Natural killer cell (primary cell): ENCODE measurements around the gene SLC25A53. TPM values are rescaled to one million over a fixed set of nuclear protein-coding genes. Genes with fewer than 3 reads are reported as not detected.
A peak's percentile ranks its signal among the peaks of the same experiment; 100 is the strongest.
"Not testable (repeated sequence)": the region's sequence is repeated elsewhere in the genome, so short reads cannot be mapped to it uniquely, and the experiment has no call there.

ENCODE experiments used
- ATAC-seq, 3 donors: fragments of 150-1000 bp in 2 of 3; fragments of 200-7000 bp in 1 of 3; cut with Tn5 transposase; 1 replicate in 1 of 3; 2 replicates in 2 of 3; pipeline ENCODE4 v1.10.0; 2021; ENCODE audit warnings: mild to moderate bottlenecking in 2 of 3, moderate library complexity in 2 of 3
- DNase-seq, 2 donors: peaks; one replicate each; pipeline versions ENCODE4 v3.0.0 to v3.0.0-alpha.2; 2013 to 2021; ENCODE audit warnings: mixed read lengths in 1 of 2
- H3K27ac ChIP-seq: one replicate; pipeline ENCODE4 v1.5.1; 2013; ENCODE audit warnings: mild to moderate bottlenecking, low read length
- H3K27me3 ChIP-seq: one replicate; pipeline ENCODE4 v1.6.1; 2013; ENCODE audit warnings: low read length; ENCODE audit not compliant: control insufficient read depth, insufficient read depth
- H3K36me3 ChIP-seq: one replicate; pipeline ENCODE4 v1.6.1; 2013; ENCODE audit warnings: low read length; ENCODE audit not compliant: control insufficient read depth, insufficient read depth
- H3K4me1 ChIP-seq: one replicate; pipeline ENCODE4 v1.6.1; 2013; ENCODE audit warnings: low read length; ENCODE audit not compliant: control insufficient read depth, insufficient read depth
- H3K4me3 ChIP-seq: one replicate; pipeline ENCODE4 v1.5.1; 2013; ENCODE audit warnings: low read length
- H3K9me3 ChIP-seq: one replicate; pipeline ENCODE4 v1.6.1; 2013; ENCODE audit warnings: low read length; ENCODE audit not compliant: control insufficient read depth, insufficient read depth
- H3K27ac Mint-ChIP-seq, 2 donors: one replicate each; pipeline ENCODE4 v1.8.0; 2022; ENCODE audit warnings: mild to moderate bottlenecking in 2 of 2, mixed read lengths in 2 of 2, moderate library complexity in 1 of 2
- H3K27me3 Mint-ChIP-seq, 2 donors: one replicate each; pipeline ENCODE4 v1.8.0; 2022; ENCODE audit warnings: low read depth in 2 of 2, mixed read lengths in 2 of 2
- H3K36me3 Mint-ChIP-seq: one replicate; pipeline ENCODE4 v1.8.0; 2022; ENCODE audit warnings: mixed read lengths
- H3K4me1 Mint-ChIP-seq, 2 donors: one replicate each; pipeline ENCODE4 v1.8.0; 2022; ENCODE audit warnings: mixed read lengths in 2 of 2
- H3K4me3 Mint-ChIP-seq: one replicate; pipeline ENCODE4 v1.8.0; 2022; ENCODE audit warnings: mild to moderate bottlenecking, moderate library complexity, mixed read lengths
- H3K9me3 Mint-ChIP-seq, 2 donors: one replicate each; pipeline ENCODE4 v1.8.0; 2022; ENCODE audit warnings: mixed read lengths in 2 of 2
- WGBS: methylation state at CpG from one replicate; pipeline ENCODE4 v1.1.7; 2013; ENCODE audit warnings: missing lambda C conversion rate; ENCODE audit not compliant: insufficient coverage; 5-methylcytosine and 5-hydroxymethylcytosine counted together
- intact Hi-C: fragments of 100-400 bp; cut with micrococcal nuclease; formaldehyde crosslinking; loops from one replicate; pipeline ENCODE4 v1.14.2; 2022
- total RNA-seq, 4 donors: library from RNA; stranded (reverse); fragments of 120-200 nt in 1 of 4; gene quantifications; one replicate each; pipeline versions ENCODE4 v1.2.3 to v1.2.4, GENCODE V29; 2013 to 2022
- TF ChIP-seq, protein P1 (sequence below): fragments of 200-600 bp; IDR thresholded peaks from one replicate; pipeline ENCODE4 v1.8.0; 2022; ENCODE audit warnings: antibody characterized with exemption

SLC25A53 gene
- total RNA-seq, 3 donors from 2014 or later (not counting 1 experiment from before 2014, with no cell fraction given), result 10.1 to 20.6 (median 12.8) TPM

DNA sequence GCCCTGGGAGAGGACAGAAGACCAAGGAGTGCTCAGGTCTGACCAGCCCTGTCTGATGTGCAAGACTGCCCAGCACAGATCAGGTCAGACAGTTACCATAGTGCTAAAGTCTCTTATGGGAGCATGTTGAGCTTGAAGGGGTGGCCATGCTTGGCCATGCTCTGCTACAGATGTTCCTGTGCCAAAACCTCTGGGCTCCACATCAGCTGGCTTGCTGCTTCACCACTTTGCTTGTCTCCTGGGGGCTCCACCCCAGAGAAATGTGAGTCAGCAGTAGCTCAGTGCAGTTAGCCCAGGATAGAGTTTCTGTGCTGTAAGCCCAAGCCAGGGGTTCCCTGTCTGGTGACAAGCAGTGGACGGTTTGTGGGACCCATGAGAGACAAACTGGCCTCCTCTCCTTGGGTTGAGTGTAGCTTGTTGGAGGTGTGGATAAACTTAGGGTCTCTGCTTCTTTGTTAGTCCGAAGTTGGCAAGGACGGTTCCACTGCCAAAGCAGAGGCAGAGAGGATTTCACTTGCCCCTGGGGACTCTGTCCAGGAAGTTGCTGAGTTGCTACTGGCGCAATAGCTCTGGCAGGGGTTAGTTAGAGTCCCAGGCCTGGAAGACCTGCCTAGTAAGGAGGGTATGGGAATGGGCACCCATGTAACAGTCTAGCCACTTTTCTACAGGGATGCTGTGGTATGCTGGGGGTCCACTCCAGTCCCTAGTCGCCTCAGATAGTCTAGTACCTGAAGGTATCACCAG, 72.1 kb downstream of the SLC25A53 start:
- no peak overlapping the region for H3K27ac ChIP-seq
- no peaks in the 10 kb centered on the region for H3K36me3 Mint-ChIP-seq
- no peaks in the 10 kb centered on the region for H3K36me3 ChIP-seq
- no peaks in the 10 kb centered on the region for H3K4me1 ChIP-seq
- H3K9me3 Mint-ChIP-seq, result no peaks in the 10 kb centered on the region
- TF ChIP-seq, protein P1, sequence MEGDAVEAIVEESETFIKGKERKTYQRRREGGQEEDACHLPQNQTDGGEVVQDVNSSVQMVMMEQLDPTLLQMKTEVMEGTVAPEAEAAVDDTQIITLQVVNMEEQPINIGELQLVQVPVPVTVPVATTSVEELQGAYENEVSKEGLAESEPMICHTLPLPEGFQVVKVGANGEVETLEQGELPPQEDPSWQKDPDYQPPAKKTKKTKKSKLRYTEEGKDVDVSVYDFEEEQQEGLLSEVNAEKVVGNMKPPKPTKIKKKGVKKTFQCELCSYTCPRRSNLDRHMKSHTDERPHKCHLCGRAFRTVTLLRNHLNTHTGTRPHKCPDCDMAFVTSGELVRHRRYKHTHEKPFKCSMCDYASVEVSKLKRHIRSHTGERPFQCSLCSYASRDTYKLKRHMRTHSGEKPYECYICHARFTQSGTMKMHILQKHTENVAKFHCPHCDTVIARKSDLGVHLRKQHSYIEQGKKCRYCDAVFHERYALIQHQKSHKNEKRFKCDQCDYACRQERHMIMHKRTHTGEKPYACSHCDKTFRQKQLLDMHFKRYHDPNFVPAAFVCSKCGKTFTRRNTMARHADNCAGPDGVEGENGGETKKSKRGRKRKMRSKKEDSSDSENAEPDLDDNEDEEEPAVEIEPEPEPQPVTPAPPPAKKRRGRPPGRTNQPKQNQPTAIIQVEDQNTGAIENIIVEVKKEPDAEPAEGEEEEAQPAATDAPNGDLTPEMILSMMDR, result no peak
- no peak for DNase-seq
- peaks cover 2% of the 10 kb centered on the region for H3K27me3 ChIP-seq
- H3K27ac Mint-ChIP-seq, result no peak overlapping the region
- intact Hi-C loops, result no loop called here
- WGBS, result 75% methylated on average over 5 of the region's 5 CpGs
- H3K27me3 Mint-ChIP-seq, result peaks cover 8 to 14% of the 10 kb centered on the region in 2 donors
- H3K4me3 Mint-ChIP-seq, result no peak overlapping the region
- H3K9me3 ChIP-seq, result no peaks in the 10 kb centered on the region
- no peak for ATAC-seq
- H3K4me1 Mint-ChIP-seq, result no peaks in the 10 kb centered on the region
- H3K4me3 ChIP-seq, result no peak overlapping the region

DNA sequence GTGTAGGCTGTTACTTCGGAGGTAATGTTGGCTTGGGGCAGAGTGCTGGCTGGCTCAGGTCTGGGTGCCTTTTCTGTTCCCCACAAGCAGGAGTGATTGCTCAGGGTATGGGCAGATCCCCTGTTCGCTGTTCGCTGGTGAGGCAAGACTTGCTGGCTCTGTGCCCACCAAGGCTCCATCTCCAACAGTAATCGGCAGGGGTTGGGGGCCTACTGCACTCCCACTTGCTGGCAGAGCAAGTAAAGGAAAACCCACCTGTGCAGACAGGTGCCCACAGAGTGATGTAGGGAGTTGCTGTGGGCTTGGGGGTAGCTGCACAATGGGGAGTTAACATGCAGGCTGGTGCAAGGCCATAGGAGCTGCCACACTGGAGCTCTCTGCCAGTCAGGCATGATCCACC, 72.7 kb downstream of the SLC25A53 start:
- no peaks in the 10 kb centered on the region for H3K9me3 ChIP-seq
- no peak overlapping the region for H3K27ac ChIP-seq
- WGBS, result 95% methylated on average over 4 of the region's 4 CpGs
- intact Hi-C loops, result no loop called here
- no peaks in the 10 kb centered on the region for H3K9me3 Mint-ChIP-seq
- no peak overlapping the region for H3K27ac Mint-ChIP-seq
- H3K4me3 ChIP-seq, result no peak overlapping the region
- H3K27me3 Mint-ChIP-seq, result peaks cover 8 to 14% of the 10 kb centered on the region in 2 donors
- no peaks in the 10 kb centered on the region for H3K36me3 ChIP-seq
- H3K36me3 Mint-ChIP-seq, result no peaks in the 10 kb centered on the region
- TF ChIP-seq, protein P1, result no peak
- H3K4me3 Mint-ChIP-seq, result no peak overlapping the region
- no peaks in the 10 kb centered on the region for H3K4me1 ChIP-seq
- DNase-seq, result no peak
- peaks cover 2% of the 10 kb centered on the region for H3K27me3 ChIP-seq
- no peak for ATAC-seq
- no peaks in the 10 kb centered on the region for H3K4me1 Mint-ChIP-seq

DNA sequence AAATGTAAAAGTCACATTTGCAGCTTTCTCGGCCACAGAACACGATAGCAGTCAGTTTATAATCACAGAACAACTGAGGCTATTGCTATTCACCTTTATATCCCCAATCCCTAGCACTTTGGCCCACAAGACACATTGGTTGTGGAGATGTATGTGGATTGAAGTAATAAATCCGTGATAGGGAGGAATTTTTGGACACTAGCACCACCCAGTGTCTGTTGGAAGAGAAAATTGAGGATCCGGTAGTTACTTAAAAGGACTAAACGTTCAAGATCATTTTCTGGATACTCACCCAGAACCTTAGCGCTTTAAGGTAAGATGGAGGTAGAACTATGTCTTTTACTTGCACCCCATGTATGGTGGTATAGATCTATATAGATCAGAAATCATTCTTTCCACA, 79.0 kb downstream of the SLC25A53 start:
- H3K9me3 ChIP-seq, H3K27ac Mint-ChIP-seq, H3K36me3 ChIP-seq, H3K4me1 Mint-ChIP-seq, H3K27me3 ChIP-seq, H3K27me3 Mint-ChIP-seq, DNase-seq, H3K4me1 ChIP-seq, H3K9me3 Mint-ChIP-seq, intact Hi-C loops, H3K4me3 ChIP-seq, H3K36me3 Mint-ChIP-seq, ATAC-seq, H3K4me3 Mint-ChIP-seq, H3K27ac ChIP-seq: not testable (repeated sequence)
- WGBS, result no CpG with 5 or more reads among the region's 6 CpGs

DNA sequence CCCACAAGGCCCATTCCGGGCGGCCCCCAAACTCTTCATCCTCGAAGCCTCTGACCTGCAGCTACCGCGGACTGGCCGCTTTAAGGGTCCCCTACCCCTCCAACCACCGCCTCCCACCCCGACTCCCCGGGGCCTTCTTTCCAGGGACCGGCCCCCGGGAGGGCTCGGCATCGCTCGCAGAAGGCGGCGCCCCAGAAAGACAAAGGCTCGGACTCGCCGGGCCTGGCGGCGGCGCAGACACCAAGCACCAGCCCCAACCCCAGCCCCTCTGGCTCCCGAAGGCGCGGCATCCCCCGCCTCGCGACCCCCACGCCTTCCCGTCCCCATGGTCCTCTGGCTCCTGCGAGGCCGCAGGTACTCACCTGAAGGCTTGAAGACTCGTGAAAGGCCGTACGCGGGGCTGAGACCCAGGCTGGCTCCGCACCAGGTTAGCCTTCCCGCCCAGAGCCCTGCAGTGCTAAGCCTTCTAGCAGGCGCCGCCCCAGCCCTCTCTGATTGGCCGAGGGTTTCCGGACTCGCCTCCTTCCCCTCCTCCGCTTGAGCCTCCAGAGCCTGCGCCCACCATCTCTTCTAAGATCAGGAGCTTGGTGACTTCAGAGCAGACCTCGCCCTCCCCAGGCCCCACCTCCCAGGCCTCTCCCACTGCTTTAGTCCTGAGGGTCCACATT, 80.9 kb downstream of the SLC25A53 start, which contains the start of gene TMSB15C:
TSS of gene TMSB15C (minus strand) at position 459 of the 668 bp plus-strand sequence.
- H3K4me1 ChIP-seq, H3K9me3 ChIP-seq, H3K27me3 Mint-ChIP-seq, H3K4me1 Mint-ChIP-seq, intact Hi-C loops, H3K36me3 ChIP-seq, DNase-seq, H3K9me3 Mint-ChIP-seq, H3K4me3 ChIP-seq, H3K27me3 ChIP-seq, H3K4me3 Mint-ChIP-seq, H3K27ac ChIP-seq, H3K27ac Mint-ChIP-seq, H3K36me3 Mint-ChIP-seq: not testable (repeated sequence)
- WGBS, result no CpG with 5 or more reads among the region's 46 CpGs
- ATAC-seq, result peak; percentile 89 to 98 (median 98)

DNA sequence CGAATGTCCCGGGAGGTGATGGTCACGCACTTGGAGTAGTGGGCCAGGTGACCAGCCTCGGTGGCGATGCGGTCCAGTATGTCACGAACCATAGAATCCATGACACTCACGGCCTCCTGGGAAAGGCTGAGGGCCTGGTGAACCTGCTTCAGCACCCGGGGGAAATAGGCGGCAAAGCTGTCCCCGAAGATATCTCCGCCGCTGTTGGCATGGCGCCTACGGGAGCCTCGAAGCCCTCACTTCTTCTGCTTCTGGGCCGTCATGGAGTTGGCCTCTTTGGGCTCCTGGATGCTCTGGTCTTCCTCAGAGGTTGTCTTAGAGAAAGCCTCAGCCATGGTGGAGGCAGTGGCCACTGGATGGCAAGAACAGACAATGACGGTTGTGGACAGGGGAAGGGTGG, 94.2 kb downstream of the SLC25A53 start:
- WGBS, result no CpG with 5 or more reads among the region's 18 CpGs
- not testable (repeated sequence) for H3K27ac Mint-ChIP-seq, DNase-seq

DNA sequence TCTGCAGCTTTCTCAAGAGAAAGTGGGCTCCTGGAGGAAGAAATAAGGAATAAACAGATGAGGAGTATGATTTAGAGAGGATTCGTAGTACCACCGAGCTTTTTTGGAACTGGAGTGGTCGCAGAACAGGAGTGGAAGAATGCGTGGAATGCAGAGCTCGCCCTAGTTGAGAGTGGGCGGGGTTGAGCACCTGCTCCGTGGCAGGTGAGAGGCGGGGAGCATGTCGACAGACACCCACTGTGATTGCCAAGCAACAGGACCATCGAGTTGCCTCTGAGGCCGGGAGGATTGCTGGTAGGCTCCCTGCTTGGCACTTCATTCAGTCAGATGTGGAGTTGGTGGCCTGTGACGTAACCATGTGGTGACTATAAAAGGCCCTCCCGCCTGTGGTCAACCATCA, 101.9 kb downstream of the SLC25A53 start:
- ATAC-seq, H3K27ac ChIP-seq, H3K27me3 ChIP-seq, H3K9me3 ChIP-seq, H3K36me3 Mint-ChIP-seq, H3K36me3 ChIP-seq, H3K4me3 Mint-ChIP-seq, intact Hi-C loops, H3K27ac Mint-ChIP-seq, H3K9me3 Mint-ChIP-seq, H3K27me3 Mint-ChIP-seq, H3K4me1 ChIP-seq, H3K4me3 ChIP-seq, DNase-seq, H3K4me1 Mint-ChIP-seq: not testable (repeated sequence)
- no CpG with 5 or more reads among the region's 13 CpGs for WGBS

More for the DNA sequence above, 94.2 kb downstream of the SLC25A53 start:
- H3K4me3 ChIP-seq, H3K4me1 ChIP-seq, H3K9me3 ChIP-seq, H3K27me3 ChIP-seq, H3K27me3 Mint-ChIP-seq, H3K9me3 Mint-ChIP-seq, ATAC-seq, H3K4me3 Mint-ChIP-seq, intact Hi-C loops, H3K4me1 Mint-ChIP-seq, H3K27ac ChIP-seq, H3K36me3 ChIP-seq, H3K36me3 Mint-ChIP-seq: not testable (repeated sequence)
